HepG2 (cell line): ENCODE data around the gene ODR4. TPM values are rescaled to one million over a fixed set of nuclear protein-coding genes. Genes with fewer than 3 reads are reported as not detected.

ENCODE experiments used
- HES4 ChIP-seq: sonication (generic); formaldehyde crosslinking; IDR thresholded peaks from 2 replicates; pipeline ENCODE4 v1.9.0; 2021; ENCODE audit warnings: mild to moderate bottlenecking, missing genetic modification reagents, borderline replicate concordance
- HHEX ChIP-seq: IDR thresholded peaks from 2 replicates; pipeline ENCODE4 v1.6.1; 2016; ENCODE audit warnings: control low read depth
- KDM1A ChIP-seq: IDR thresholded peaks from 2 replicates; pipeline ENCODE4 v1.6.1; 2016; ENCODE audit warnings: missing compliant biosample characterization
- MBD4 ChIP-seq: IDR thresholded peaks from 2 replicates; pipeline ENCODE4 v1.6.1; 2012; ENCODE audit warnings: low read length, inconsistent platforms, borderline replicate concordance
- MBNL3 ChIP-seq: fragments of 250-450 bp; sonication (Bioruptor Pico); conservative IDR thresholded peaks from 2 replicates; pipeline ENCODE4 v1.8.0; 2022; ENCODE audit warnings: mild to moderate bottlenecking, inconsistent platforms
- MLLT10 ChIP-seq: sonication (generic); formaldehyde crosslinking; IDR thresholded peaks from 2 replicates; pipeline ENCODE4 v1.4.0; 2020; ENCODE audit warnings: missing genetic modification reagents
- MXD4 ChIP-seq: IDR thresholded peaks from 2 replicates; pipeline ENCODE4 v1.6.1; 2016; ENCODE audit warnings: mild to moderate bottlenecking, missing biosample characterization, missing genetic modification reagents
- MYC ChIP-seq: sonication (generic); formaldehyde crosslinking; IDR thresholded peaks from 2 replicates; pipeline ENCODE4 v1.9.0; 2021; ENCODE audit warnings: missing genetic modification reagents, borderline replicate concordance
- PTBP1 ChIP-seq: fragments of 200-400 bp; formaldehyde crosslinking; IDR thresholded peaks from 2 replicates; pipeline ENCODE4 v1.6.1; 2018; ENCODE audit warnings: low read length, low read depth; ENCODE audit not compliant: poor library complexity, severe bottlenecking
- RELA ChIP-seq: sonication (generic); formaldehyde crosslinking; IDR thresholded peaks from 2 replicates; pipeline ENCODE4 v1.4.0; 2020; ENCODE audit warnings: missing genetic modification reagents
- SMAD9 ChIP-seq: sonication (generic); formaldehyde crosslinking; IDR thresholded peaks from 2 replicates; pipeline ENCODE4 v1.5.1; 2020; ENCODE audit warnings: mild to moderate bottlenecking, missing genetic modification reagents
- SP1 ChIP-seq, 2 experiments: fragments of 450-650 bp in 1 of 2; sonication (generic) in 1 of 2; formaldehyde crosslinking in 1 of 2; IDR thresholded peaks; 2 replicates each; pipeline versions ENCODE4 v1.4.0 to v1.6.1; 2016 to 2020; ENCODE audit warnings: missing genetic modification reagents in 1 of 2
- STAT5B ChIP-seq: sonication (generic); formaldehyde crosslinking; IDR thresholded peaks from 2 replicates; pipeline ENCODE4 v1.4.0; 2020; ENCODE audit warnings: missing genetic modification reagents
- ZBTB42 ChIP-seq: sonication (generic); formaldehyde crosslinking; IDR thresholded peaks from 2 replicates; pipeline ENCODE4 v1.5.0; 2020; ENCODE audit warnings: mild to moderate bottlenecking, missing genetic modification reagents
- ZMAT3 ChIP-seq: sonication (generic); formaldehyde crosslinking; conservative IDR thresholded peaks from 2 replicates; pipeline ENCODE4 v1.7.0; 2021; ENCODE audit warnings: missing genetic modification reagents
- ZNF337 ChIP-seq: sonication (generic); formaldehyde crosslinking; IDR thresholded peaks from 2 replicates; pipeline ENCODE4 v1.5.1; 2020; ENCODE audit warnings: missing genetic modification reagents, low read depth, mild to moderate bottlenecking, borderline replicate concordance
- ZNF792 ChIP-seq: IDR thresholded peaks from 2 replicates; pipeline ENCODE4 v1.6.1; 2016
- polyA plus RNA-seq, 8 experiments: library from polyadenylated mRNA; depleted of rRNA in 3 of 8; stranded (reverse) in 7 of 8; unstranded in 1 of 8; fragments of >200 nt; fragmentation: Illumina TruSeq in 4 of 8; extraction: Trizol in 4 of 8; gene quantifications; 2 replicates each; pipeline versions ENCODE4 v1.2.1 to v1.2.3, GENCODE V29; 2011 to 2016; ENCODE audit warnings: low read depth in 4 of 8, missing spikeins in 1 of 8, mixed read lengths in 1 of 8; ENCODE audit not compliant: insufficient read depth in 1 of 8
- total RNA-seq, 5 experiments: library from RNA; depleted of rRNA; stranded (reverse); fragments of >200 nt; fragmentation: Illumina TruSeq; extraction: Trizol; gene quantifications; 2 replicates each; pipeline ENCODE4 v1.2.3, GENCODE V29; 2016; ENCODE audit warnings: low read depth in 1 of 5
- TF ChIP-seq, protein P1 (sequence below): IDR thresholded peaks from 2 replicates; pipeline ENCODE4 v1.6.1; 2016; ENCODE audit warnings: low read depth, control low read depth
- TF ChIP-seq, protein P2 (sequence below): sonication (generic); formaldehyde crosslinking; IDR thresholded peaks from 2 replicates; pipeline ENCODE4 v1.5.0; 2020; ENCODE audit warnings: mild to moderate bottlenecking, missing genetic modification reagents, borderline replicate concordance
- TF ChIP-seq, protein P3 (sequence below): sonication (generic); formaldehyde crosslinking; IDR thresholded peaks from 2 replicates; pipeline ENCODE4 v1.8.1; 2023; ENCODE audit warnings: mild to moderate bottlenecking, moderate library complexity, missing genetic modification reagents
- TF ChIP-seq, protein P4 (sequence below): sonication (generic); formaldehyde crosslinking; IDR thresholded peaks from 2 replicates; pipeline ENCODE4 v1.5.1; 2020; ENCODE audit warnings: missing genetic modification reagents, mild to moderate bottlenecking, borderline replicate concordance
- TF ChIP-seq, protein P5 (sequence below): sonication (generic); formaldehyde crosslinking; IDR thresholded peaks from 2 replicates; pipeline ENCODE4 v1.5.0; 2020; ENCODE audit warnings: mild to moderate bottlenecking, missing genetic modification reagents

ODR4 gene
- total and polyA plus RNA-seq, 2 of the 13 experiments (the other 11 are each of a cell fraction or from before 2014, with no cell fraction given) = 16.3 to 22.0 TPM

DNA sequence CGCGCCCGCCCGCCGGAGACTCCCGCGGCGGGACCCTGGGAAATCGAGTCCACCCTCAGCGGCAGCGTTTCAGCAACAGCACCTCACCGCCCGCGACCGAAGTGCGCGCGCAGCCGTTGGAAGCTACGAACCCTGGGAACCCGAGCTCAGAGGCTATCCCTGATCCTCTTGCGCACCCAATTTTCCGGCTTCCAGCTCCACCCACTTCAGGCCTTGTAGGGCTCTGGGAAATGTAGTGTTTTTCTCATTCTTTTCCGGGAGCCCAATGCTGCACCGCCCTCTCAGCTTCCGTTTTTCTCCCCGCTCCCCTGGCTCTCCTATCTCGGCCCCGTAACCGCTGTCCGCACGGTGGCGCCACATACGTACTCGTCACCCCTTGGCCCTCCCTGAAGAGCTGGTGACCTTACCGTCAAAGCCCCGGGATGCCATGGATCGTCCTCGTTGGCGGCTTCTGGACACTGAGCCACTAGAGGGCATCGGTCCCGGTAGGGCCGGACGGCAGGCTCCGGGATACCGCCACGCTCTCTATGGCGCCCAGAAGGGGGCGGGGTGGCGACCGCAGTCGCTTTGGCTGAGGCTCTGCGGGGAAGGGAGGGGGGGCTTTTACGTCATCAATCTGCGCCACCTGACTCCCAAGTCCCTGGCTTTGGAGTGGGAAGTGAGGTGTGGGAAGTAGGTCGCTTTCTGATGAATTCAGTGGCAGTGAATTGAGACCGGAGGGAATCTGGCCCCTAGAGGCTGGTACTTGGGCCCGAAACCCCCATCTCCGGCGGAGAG, at the start of gene ODR4, which contains the start of gene TPR (continued):
- TF ChIP-seq, protein P1, sequence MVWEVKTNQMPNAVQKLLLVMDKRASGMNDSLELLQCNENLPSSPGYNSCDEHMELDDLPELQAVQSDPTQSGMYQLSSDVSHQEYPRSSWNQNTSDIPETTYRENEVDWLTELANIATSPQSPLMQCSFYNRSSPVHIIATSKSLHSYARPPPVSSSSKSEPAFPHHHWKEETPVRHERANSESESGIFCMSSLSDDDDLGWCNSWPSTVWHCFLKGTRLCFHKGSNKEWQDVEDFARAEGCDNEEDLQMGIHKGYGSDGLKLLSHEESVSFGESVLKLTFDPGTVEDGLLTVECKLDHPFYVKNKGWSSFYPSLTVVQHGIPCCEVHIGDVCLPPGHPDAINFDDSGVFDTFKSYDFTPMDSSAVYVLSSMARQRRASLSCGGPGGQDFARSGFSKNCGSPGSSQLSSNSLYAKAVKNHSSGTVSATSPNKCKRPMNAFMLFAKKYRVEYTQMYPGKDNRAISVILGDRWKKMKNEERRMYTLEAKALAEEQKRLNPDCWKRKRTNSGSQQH (CRISPR knock-in tag) = peak; percentile 60; the same call in 1 of the 2 replicates
- TF ChIP-seq MLLT10 (no peak), MYC (CRISPR knock-in tag) (peak; percentile 87; the same call in 1 of the 2 replicates), SMAD9 (CRISPR knock-in tag) (no peak), MBNL3 (CRISPR knock-in tag) (no peak), STAT5B (no peak), HHEX (0 out of 2 replicates have a peak, but pooled peaks have one; percentile 7), RELA (CRISPR knock-in tag) (no peak), ZNF337 (no peak), ZBTB42 (no peak), PTBP1 (peak; percentile 90), HES4 (CRISPR knock-in tag) (peak; percentile 19; the same call in 1 of the 2 replicates), MXD4 (CRISPR knock-in tag) (peak; percentile 55; the same call in 1 of the 2 replicates), SP1 (IDR thresholded peaks at IDR 0.05) (no peak), SP1 (CRISPR knock-in tag; IDR thresholded peaks at IDR 0.05) (peak; percentile 55), ZMAT3 (peak; percentile 45; the same call in 1 of the 2 replicates), MBD4 (no peak), KDM1A (no peak), ZNF792 (CRISPR knock-in tag) (peak; percentile 88)
- TF ChIP-seq, protein P2, sequence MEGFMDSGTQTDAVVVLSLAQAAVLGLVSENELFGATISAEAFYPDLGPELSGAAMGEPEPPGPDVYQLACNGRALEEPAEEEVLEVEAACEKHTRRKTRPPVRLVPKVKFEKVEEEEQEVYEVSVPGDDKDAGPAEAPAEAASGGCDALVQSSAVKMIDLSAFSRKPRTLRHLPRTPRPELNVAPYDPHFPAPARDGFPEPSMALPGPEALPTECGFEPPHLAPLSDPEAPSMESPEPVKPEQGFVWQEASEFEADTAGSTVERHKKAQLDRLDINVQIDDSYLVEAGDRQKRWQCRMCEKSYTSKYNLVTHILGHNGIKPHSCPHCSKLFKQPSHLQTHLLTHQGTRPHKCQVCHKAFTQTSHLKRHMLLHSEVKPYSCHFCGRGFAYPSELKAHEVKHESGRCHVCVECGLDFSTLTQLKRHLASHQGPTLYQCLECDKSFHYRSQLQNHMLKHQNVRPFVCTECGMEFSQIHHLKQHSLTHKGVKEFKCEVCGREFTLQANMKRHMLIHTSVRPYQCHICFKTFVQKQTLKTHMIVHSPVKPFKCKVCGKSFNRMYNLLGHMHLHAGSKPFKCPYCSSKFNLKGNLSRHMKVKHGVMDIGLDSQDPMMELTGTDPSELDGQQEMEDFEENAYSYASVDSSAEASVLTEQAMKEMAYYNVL (CRISPR knock-in tag) = peak; percentile 38; the same call in 1 of the 2 replicates
- TF ChIP-seq, protein P3, sequence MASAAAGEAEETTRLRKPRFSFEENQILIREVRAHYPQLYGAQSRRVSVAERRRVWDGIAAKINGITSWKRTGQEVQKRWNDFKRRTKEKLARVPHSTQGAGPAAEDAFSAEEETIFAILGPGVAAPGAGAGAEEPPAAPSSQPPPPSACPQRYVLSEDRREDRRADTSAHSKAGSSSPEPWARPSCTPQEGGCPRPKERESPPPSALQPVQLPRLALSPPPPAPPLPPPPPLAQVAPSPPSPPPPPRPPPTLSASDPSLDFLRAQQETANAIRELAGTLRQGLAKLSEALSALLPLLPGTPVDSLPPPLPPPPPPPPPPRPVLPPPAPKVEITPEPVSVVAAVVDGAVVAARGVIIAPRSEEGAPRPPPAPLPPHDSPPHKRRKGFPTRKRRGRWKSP = no peak
- TF ChIP-seq, protein P4, sequence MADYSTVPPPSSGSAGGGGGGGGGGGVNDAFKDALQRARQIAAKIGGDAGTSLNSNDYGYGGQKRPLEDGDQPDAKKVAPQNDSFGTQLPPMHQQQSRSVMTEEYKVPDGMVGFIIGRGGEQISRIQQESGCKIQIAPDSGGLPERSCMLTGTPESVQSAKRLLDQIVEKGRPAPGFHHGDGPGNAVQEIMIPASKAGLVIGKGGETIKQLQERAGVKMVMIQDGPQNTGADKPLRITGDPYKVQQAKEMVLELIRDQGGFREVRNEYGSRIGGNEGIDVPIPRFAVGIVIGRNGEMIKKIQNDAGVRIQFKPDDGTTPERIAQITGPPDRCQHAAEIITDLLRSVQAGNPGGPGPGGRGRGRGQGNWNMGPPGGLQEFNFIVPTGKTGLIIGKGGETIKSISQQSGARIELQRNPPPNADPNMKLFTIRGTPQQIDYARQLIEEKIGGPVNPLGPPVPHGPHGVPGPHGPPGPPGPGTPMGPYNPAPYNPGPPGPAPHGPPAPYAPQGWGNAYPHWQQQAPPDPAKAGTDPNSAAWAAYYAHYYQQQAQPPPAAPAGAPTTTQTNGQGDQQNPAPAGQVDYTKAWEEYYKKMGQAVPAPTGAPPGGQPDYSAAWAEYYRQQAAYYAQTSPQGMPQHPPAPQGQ (CRISPR knock-in tag) = no peak; the same call in 1 of the 2 replicates
- TF ChIP-seq, protein P5, sequence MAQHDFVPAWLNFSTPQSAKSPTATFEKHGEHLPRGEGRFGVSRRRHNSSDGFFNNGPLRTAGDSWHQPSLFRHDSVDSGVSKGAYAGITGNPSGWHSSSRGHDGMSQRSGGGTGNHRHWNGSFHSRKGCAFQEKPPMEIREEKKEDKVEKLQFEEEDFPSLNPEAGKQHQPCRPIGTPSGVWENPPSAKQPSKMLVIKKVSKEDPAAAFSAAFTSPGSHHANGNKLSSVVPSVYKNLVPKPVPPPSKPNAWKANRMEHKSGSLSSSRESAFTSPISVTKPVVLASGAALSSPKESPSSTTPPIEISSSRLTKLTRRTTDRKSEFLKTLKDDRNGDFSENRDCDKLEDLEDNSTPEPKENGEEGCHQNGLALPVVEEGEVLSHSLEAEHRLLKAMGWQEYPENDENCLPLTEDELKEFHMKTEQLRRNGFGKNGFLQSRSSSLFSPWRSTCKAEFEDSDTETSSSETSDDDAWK (CRISPR knock-in tag) = no peak
